Endothelial cell of umbilical vein (primary cell): Measurements from ENCODE around the gene AIG1. TPM values are rescaled to one million over a fixed set of nuclear protein-coding genes. Genes with fewer than 3 reads are reported as not detected.

ENCODE experiments used
- BruUV-seq: library from RNA; stranded (reverse); fragments of 400-500 nt; replicated peaks from 2 replicates; lab custom pipeline; 2021; lab: Mats Ljungman, UMichigan
- CTCF ChIA-PET: fragments of 300-600, 350-600 bp; sonication (Branson Sonifier 250); formaldehyde crosslinking; loops from one replicate; lab custom pipeline; 2021; ENCODE audit warnings: antibody characterized with exemption, inconsistent platforms; lab: Charles Lee
- POLR2A ChIA-PET: fragments of 300-600, 350-600 bp; sonication (Branson Sonifier 250); formaldehyde crosslinking; loops from one replicate; lab custom pipeline; 2021; ENCODE audit warnings: antibody characterized with exemption, inconsistent platforms; lab: Charles Lee
- DNase-seq: peaks from one replicate; pipeline ENCODE4 v3.0.0-alpha.2; 2011; ENCODE audit warnings: low read depth, low spot score
- FAIRE-seq: peaks from 2 replicates; lab custom pipeline; 2011; peaks lifted over from hg19 to GRCh38; lab: Jason Lieb, UNC
- H2AFZ ChIP-seq: 2 replicates; pipeline ENCODE4 v1.6.0; 2012; ENCODE audit warnings: low read depth, low read length, control low read depth, inconsistent platforms
- H3K27ac ChIP-seq: 2 replicates; pipeline ENCODE4 v1.5.1; 2011; ENCODE audit warnings: low read depth, mild to moderate bottlenecking, control low read depth, low read length, moderate library complexity; ENCODE audit not compliant: insufficient read depth
- H3K27me3 ChIP-seq, 2 experiments: 2 replicates each; pipeline versions ENCODE4 v1.6.0 to v1.6.1; 2011; ENCODE audit warnings: low read length in 2 of 2, mixed read lengths in 1 of 2; ENCODE audit not compliant: control insufficient read depth in 2 of 2, insufficient read depth in 2 of 2
- H3K36me3 ChIP-seq, 2 experiments: 2 replicates in 1 of 2; 3 replicates in 1 of 2; pipeline ENCODE4 v1.5.1; 2011; ENCODE audit warnings: low read length in 2 of 2, mild to moderate bottlenecking in 1 of 2, moderate library complexity in 1 of 2; ENCODE audit not compliant: control insufficient read depth in 2 of 2, insufficient read depth in 2 of 2; ENCODE audit errors: extremely low read depth in 1 of 2
- H3K4me1 ChIP-seq: 3 replicates; pipeline ENCODE4 v1.5.1; 2011; ENCODE audit warnings: mild to moderate bottlenecking, low read length; ENCODE audit not compliant: control insufficient read depth, insufficient read depth; ENCODE audit errors: extremely low read depth
- H3K4me2 ChIP-seq: 2 replicates; pipeline ENCODE4 v1.6.1; 2011; ENCODE audit warnings: low read length, control low read depth, mixed read lengths; ENCODE audit not compliant: insufficient read depth
- H3K4me3 ChIP-seq, 3 experiments: fragments of 200-600 bp in 1 of 3; sonication (generic), shearing (Covaris generic) in 1 of 3; replicated peaks in 1 of 3; 2 replicates each; pipeline ENCODE4 v1.5.1; 2011 to 2016; ENCODE audit warnings: control low read depth in 3 of 3, low read length in 3 of 3, mild to moderate bottlenecking in 2 of 3, inconsistent platforms in 1 of 3, low read depth in 1 of 3, moderate library complexity in 1 of 3; ENCODE audit not compliant: insufficient read depth in 1 of 3
- H3K79me2 ChIP-seq: 2 replicates; pipeline ENCODE4 v1.6.0; 2012; ENCODE audit warnings: low read length, inconsistent platforms; ENCODE audit not compliant: control insufficient read depth, insufficient read depth
- H3K9ac ChIP-seq: replicated peaks from 2 replicates; pipeline ENCODE3; 2011; ENCODE audit warnings: low read length, control low read depth; ENCODE audit not compliant: insufficient read depth; ENCODE audit errors: extremely low read depth
- H3K9me1 ChIP-seq: replicated peaks from 3 replicates; pipeline ENCODE4 v1.6.0; 2011; ENCODE audit warnings: mild to moderate bottlenecking, low read length; ENCODE audit not compliant: control insufficient read depth, insufficient read depth; ENCODE audit errors: extremely low read depth
- H3K9me3 ChIP-seq: replicated peaks from 2 replicates; pipeline ENCODE4 v1.5.1; 2012; ENCODE audit warnings: low read length, inconsistent platforms; ENCODE audit not compliant: control insufficient read depth, insufficient read depth
- H4K20me1 ChIP-seq: replicated peaks from 2 replicates; pipeline ENCODE3; 2011; ENCODE audit warnings: mild to moderate bottlenecking, low read length; ENCODE audit not compliant: control insufficient read depth, insufficient read depth; ENCODE audit errors: extremely low read depth
- CTCF ChIP-seq, 2 donors: IDR thresholded peaks; 1 replicate in 1 of 2; 2 replicates in 1 of 2; pipeline ENCODE4 v1.5.1; 2011; ENCODE audit warnings: low read length in 2 of 2, mild to moderate bottlenecking in 2 of 2, moderate library complexity in 2 of 2, control low read depth in 1 of 2, inconsistent platforms in 1 of 2, low read depth in 1 of 2; ENCODE audit not compliant: insufficient read depth in 1 of 2; ENCODE audit errors: extremely low read depth in 1 of 2
- EZH2 ChIP-seq: IDR thresholded peaks from 2 replicates; pipeline ENCODE4 v1.6.1; 2012; ENCODE audit warnings: borderline replicate concordance, low read depth, mild to moderate bottlenecking, moderate library complexity, low read length, inconsistent platforms; ENCODE audit not compliant: severe bottlenecking
- FOS ChIP-seq: IDR thresholded peaks from 2 replicates; pipeline ENCODE4 v1.6.1; 2011; ENCODE audit warnings: mild to moderate bottlenecking, low read length, moderate library complexity, borderline replicate concordance; ENCODE audit not compliant: insufficient read depth
- GATA2 ChIP-seq: IDR thresholded peaks from 2 replicates; pipeline ENCODE4 v1.7.0; 2011; ENCODE audit warnings: low read depth, mild to moderate bottlenecking, moderate library complexity, mixed read lengths, low read length; ENCODE audit not compliant: insufficient read length, insufficient read depth
- JUN ChIP-seq: IDR thresholded peaks from 2 replicates; pipeline ENCODE4 v1.6.1; 2011; ENCODE audit warnings: borderline replicate concordance, low read depth; ENCODE audit not compliant: insufficient read length, insufficient read depth
- MAX ChIP-seq: IDR thresholded peaks from 2 replicates; pipeline ENCODE4 v1.6.1; 2011; ENCODE audit not compliant: insufficient read depth, insufficient read length
- MYC ChIP-seq: IDR thresholded peaks from one replicate; pipeline ENCODE4 v1.6.1; 2011; ENCODE audit warnings: mild to moderate bottlenecking, low read depth, low read length
- POLR2A ChIP-seq: IDR thresholded peaks from 2 replicates; pipeline ENCODE4 v1.6.1; 2012; ENCODE audit warnings: low read depth, mild to moderate bottlenecking, control low read depth, low read length
- POLR2AphosphoS5 ChIP-seq: IDR thresholded peaks from 2 replicates; pipeline ENCODE4 v1.6.1; 2012; ENCODE audit warnings: low read depth, mild to moderate bottlenecking, control low read depth, low read length, moderate library complexity; ENCODE audit not compliant: insufficient read depth
- dilution Hi-C: fragments of 300-500 bp; cut with MboI; formaldehyde crosslinking; loops from one replicate; pipeline ENCODE4 v1.15.0; 2019; ENCODE audit warnings: low sequenced_read_pairs; ENCODE audit not compliant: extremely low pct_ligation_motif_present
- intact Hi-C: fragments of 100-400 bp; cut with micrococcal nuclease; formaldehyde crosslinking; loops from one replicate; pipeline ENCODE4 v1.10.0; 2022
- polyA plus RNA-seq, 4 experiments: library from polyadenylated mRNA; depleted of rRNA in 3 of 4; stranded (reverse) in 3 of 4; unstranded in 1 of 4; fragments of >200 nt; gene quantifications; 2 replicates each; pipeline versions ENCODE4 v1.2.1 to v1.2.3, GENCODE V29; 2011 to 2012; ENCODE audit warnings: missing spikeins in 1 of 4
- total RNA-seq: library from RNA; stranded (reverse); gene quantifications from 2 replicates; pipeline ENCODE4 v1.2.3, GENCODE V29; 2021

AIG1 gene
- total and polyA plus RNA-seq, 2 donors (not counting 3 experiments of a cell fraction or from before 2014, with no cell fraction given): 17.7 to 22.7 TPM

GRCh38 chr6:143179901-143180612 lies 119.4 kb downstream of the AIG1 start:
- Histone ChIP-seq H3K4me3 (no peak overlapping the region), H3K27me3 (no peaks in the 10 kb centered on the region), H2AFZ (no peak overlapping the region), H3K79me2 (no peaks in the 10 kb centered on the region), H3K36me3 (no peaks in the 10 kb centered on the region), H3K9me3 (no peaks in the 10 kb centered on the region), H3K4me2 (no peak overlapping the region), H3K27ac (no peak overlapping the region), H3K4me1 (no peaks in the 10 kb centered on the region), H3K9ac (no peak overlapping the region), H4K20me1 (no peaks in the 10 kb centered on the region), H3K9me1 (no peaks in the 10 kb centered on the region)
- ChIA-PET POLR2A (no interaction called here), CTCF (interaction anchor here (1.1 to 2.0 kb wide), 4 partner anchors 11 to 53 kb away, joined by 3 to 4 read pairs (median 4); no protein-coding TSS in a partner anchor)
- dilution Hi-C loops (no loop called here), intact Hi-C loops (no loop called here)
- no peak for DNase-seq
- no TSS peak for BruUV-seq
- TF ChIP-seq CTCF (IDR thresholded peaks at IDR 0.05; ENCODE audit: extremely low read depth in 1 of 2, insufficient read depth in 1 of 2, low read depth in 1 of 2, low read length in 2 of 2): no peak
- TF ChIP-seq POLR2AphosphoS5: no peak
- TF ChIP-seq MAX: no peak
- TF ChIP-seq GATA2: no peak
- no peak for TF ChIP-seq JUN
- no peak for TF ChIP-seq FOS
- no peak for TF ChIP-seq POLR2A
- TF ChIP-seq EZH2: no peak
- TF ChIP-seq MYC: no peak
- peak; percentile 47 for FAIRE-seq
